HG03159 (cell line): ENCODE data around the gene ZDHHC1.

Experiments used
- ATAC-seq: cut with Tn5 transposase; IDR thresholded peaks from one replicate; pipeline ENCODE4 v1.9.1; 2021; ENCODE audit warnings: mild to moderate bottlenecking, moderate library complexity; ENCODE audit not compliant: unreplicated experiment

Gene ZDHHC1

GRCh38 chr16:67415872-67416793, at the start of gene ZDHHC1:
Gene ZDHHC1, minus strand, starts transcription at chr16:67416477. Its CDS starts 8,702 bp downstream, at chr16:67407775.
- peak; percentile 68 for ATAC-seq

DNA sequence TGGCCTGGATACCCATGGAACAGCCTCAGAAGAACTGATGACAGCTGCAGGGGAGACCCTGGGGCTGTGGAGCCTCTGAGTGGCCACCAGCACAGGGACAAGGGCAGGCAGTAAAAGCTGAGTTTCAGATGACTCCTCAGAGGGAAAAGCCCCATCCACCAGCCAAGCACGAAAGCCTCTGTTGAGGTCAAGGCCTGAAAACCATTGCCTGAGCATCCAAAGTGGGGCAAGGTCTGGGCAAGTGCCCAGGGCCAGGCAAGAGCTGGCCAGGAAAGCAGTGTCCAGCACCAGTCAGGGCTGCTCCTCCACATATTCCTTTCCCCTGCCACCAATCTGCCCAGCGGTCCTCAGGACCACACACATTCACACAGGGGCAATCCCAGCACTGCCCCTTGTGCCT, 48.3 kb upstream of the ZDHHC1 start:
- ATAC-seq, result no peak

- no peak for ATAC-seq
Observed at GRCh38 chr16:67463691-67464090, 47.4 kb upstream of the ZDHHC1 start.

- no peak for ATAC-seq
Observed at GRCh38 chr16:67463059-67463458, 46.8 kb upstream of the ZDHHC1 start.

DNA sequence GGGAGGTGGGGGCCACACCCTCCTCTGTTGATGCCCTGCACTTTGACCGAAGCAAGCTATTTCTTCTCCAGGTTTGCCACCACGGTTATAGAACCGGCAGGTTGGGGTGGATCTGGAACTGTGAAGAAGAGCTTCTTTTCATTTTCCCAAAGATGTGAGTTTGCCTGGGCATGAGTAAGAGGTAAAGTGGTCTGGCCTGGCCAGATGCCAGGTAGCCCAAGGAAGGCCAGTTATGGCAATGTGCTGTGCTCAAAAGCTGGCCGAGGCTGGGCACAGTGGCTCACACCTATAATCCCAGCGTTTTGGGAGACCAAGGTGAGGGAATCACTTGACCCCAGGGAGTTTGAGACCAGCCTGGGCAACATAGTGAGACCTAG, 46.0 kb upstream of the ZDHHC1 start:
- ATAC-seq, result no peak

DNA sequence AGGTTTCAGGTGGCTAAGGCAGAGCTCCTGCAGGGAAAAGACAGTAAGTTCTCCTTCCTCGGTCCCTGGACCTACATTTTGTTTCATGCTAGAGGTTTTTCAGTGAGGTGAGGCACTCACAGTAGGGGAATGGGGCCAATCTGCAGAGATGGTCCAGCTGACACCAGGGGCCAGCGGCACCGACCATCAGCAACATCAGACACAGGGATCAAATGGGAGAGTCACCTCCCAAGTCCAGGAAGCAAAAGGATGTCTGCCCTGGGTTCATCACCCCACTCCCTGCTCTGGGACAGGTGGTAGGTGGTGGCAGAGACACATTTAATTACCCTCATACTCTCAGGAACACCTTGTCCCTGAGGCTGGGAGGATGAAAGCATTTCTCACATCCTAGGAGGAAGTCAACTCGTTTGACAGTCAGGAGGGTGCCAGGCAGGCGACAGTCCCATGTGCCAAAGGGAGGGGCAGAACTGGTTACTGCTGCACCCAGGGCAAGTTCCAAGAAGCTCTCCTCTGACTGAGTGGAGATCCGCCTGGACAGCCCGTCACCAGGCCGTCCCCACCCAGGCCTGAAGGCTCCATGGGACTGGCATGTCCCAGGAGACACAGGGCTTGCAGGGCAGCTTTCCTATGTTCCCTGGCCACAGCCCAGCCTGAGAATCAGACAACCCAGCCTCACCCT, 45.5 kb upstream of the ZDHHC1 start:
- ATAC-seq, result no peak

- ATAC-seq, result no peak
Observed at GRCh38 chr16:67460961-67461360, 44.7 kb upstream of the ZDHHC1 start.

- no peak for ATAC-seq
Observed at GRCh38 chr16:67460168-67460567, 43.9 kb upstream of the ZDHHC1 start.

DNA sequence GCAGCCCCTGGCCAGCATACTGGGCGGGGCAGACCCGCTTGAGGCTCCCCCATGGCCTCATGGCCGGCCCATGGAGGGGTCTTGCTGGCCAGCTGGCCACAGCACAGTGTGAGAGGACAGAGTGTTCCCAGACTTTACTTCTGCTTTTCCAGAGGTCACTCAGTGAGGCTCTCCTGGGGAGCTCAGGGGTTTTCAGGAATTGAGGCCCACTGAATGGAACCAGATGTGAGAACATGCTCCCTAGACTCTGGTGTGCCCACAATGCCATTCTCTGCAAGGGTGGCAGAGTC, 43.5 kb upstream of the ZDHHC1 start:
- no peak for ATAC-seq

DNA sequence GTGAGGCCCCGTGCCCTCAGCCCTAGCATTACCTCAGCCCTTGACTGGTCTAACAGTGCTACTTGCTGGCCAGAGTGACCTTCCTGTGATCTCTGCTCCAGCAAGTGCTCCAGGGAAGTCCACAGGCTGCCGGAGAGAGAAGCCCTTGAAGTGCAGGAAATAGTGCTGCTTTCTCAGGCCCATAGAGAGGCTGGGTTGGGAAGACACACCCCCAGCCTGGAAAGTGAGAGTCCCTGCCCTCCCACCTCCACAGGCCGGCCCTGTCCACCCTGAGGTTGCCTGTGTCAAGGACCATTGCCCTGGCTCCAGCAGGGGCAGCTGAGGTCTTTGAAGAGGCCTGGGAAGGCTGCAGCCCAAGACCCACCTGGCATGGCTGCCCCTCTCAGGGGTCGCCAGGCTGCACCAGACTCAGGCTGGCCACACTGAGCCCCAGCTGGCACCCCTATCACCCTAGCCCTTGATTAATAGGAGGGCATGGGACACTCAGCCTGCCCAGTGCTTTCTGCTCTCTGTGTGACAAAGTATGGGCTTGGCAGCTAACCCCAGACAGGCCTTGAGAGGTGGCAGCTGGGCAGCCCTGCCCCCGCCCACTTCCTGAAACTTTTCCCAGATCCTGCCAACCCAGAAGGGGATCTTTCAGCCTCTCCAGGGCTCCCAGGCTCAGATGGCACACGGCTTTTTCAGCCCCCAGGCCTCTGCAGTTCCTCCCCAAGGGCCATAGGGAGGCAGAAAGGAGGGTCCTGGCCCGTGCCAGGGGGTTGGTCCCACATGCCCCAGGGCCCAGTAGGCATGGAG, 43.0 kb upstream of the ZDHHC1 start:
- ATAC-seq, result no peak

DNA sequence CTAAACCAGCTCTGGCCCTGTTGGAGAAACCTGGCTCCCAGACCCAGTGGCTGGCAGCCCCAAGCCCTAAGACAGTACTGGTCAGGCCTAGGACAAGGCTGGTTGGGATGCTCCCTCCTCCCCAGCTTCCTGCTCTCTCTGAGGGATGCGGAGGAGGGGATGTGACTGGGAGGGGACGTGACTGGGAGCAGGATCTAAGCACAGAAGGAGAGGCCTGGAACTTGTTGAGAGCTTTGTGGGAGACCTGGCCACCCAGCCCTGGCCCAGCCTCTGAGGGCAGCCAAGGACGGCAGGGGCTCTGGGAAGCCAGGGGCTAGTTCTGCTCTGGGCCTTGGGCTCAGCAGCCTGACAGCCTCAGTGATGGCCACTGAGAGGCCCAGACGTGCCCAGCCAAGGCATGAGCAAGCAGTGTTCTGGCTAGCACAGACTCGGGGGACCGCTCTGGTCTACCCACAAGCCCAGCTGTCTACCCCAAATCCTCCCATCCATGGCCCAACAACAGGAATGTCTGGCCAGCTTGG, 41.9 kb upstream of the ZDHHC1 start:
- no peak for ATAC-seq

- ATAC-seq, result no peak
Observed at GRCh38 chr16:67457611-67458010, 41.3 kb upstream of the ZDHHC1 start.

DNA sequence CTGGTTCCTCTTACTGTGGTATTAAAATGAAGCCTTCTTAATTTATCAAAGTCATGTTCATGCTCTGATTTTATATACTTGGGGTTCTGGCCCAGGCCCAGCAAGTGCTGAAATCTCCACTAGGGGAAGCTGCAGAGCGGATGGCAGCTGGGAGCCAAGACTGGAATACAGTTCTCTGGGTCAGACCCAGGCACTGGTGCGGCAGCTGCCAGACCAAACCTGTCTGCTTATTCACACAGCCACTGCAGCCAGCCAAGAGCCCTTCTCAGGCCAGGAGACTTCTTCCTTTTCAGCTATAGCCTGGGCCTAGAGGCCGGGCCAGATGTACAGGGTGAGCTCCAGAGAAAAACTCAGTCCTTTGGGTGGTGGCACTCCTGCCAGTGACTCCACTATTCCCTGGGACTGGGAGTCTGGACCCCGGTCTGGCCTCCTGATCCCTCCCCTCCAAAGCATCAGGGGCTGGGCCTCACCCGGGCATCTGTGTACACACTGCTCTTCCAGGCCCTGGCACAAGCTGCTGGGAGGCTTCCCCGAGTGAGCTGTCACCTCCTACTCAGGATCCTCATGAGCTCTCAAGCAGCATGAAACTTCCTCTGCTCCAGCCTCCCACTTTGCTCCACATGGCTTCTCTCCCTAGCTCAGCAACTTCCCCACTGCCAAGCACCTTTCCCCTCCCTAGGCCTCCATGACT, 40.3 kb upstream of the ZDHHC1 start:
- no peak for ATAC-seq

DNA sequence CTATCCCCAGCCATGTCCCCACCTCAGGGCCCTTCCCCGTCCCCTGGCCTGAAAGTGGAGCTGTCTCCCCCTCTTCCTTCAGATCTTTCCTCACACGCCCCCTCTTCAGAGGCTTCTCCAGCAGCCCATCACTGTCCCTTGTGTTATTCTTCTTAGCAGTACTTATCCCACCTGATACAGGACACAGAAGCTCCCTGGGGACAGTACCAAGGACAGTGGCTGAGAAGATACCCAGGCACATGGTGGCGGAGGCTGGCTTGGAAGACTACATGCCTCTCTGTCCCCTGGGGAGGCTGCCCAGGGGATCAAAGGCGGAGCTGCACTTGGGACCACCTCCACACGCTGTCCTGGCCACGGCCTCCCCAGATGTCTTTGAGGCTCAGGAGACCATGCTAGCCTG, 38.6 kb upstream of the ZDHHC1 start:
- ATAC-seq, result no peak

DNA sequence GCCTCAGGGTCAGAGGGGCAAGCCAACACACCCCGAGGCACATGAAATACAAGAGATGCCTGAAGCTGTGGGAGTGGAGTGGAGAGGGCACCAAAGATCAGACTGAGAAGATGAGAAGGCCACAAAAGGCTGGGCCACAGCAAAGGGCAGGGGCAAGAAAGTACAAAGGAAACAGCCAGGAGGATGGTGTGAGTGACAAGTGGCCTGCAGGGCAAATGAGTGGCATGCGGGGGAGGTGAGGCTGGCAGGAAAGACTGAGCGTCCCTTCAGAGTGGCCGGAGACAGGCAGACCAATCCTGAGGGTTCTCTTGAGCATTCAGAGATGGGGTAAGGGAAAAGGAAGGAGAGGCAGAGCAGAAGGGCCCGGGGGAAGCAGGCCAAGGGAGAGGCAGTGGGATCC, 37.8 kb upstream of the ZDHHC1 start:
- no peak for ATAC-seq

DNA sequence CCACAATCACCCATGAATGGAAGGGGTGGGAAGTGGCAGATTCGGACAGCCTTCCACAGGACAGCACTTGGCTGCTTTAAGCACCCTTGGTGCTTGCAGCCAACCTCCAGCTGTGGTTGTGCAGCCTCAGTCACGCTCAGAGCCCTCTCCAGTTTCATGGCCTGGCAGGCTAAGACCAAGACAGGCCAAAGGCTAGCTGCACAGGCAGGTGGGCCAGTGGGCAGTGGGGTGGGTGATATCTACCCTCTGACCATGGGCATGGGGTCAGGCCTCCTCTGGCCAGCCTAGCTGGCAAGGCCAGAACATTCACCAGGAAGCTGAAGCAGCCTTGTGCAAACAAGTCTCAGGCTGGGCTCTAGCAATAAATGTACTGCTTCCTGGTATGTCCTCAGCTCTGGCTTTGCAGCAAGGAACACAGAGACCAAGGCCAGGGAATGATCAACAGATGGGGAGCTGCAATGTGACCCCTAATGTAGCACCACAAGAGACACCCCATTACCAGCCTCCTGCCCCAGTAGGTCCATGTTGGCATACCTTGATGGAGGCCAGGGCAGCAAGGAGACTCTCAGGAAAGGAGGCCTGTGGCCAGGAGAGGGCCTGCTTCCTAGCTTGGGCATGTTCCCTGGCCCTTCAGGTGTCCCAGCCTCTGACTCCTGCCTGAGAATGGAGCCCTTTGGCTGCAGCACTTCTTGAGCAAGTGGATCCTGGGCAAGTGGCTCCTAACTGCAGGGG, 35.6 kb upstream of the ZDHHC1 start:
- no peak for ATAC-seq

- ATAC-seq, result no peak
Observed at GRCh38 chr16:67451061-67451703, 34.9 kb upstream of the ZDHHC1 start.

- ATAC-seq, result no peak
Observed at GRCh38 chr16:67449739-67450138, 33.5 kb upstream of the ZDHHC1 start.

DNA sequence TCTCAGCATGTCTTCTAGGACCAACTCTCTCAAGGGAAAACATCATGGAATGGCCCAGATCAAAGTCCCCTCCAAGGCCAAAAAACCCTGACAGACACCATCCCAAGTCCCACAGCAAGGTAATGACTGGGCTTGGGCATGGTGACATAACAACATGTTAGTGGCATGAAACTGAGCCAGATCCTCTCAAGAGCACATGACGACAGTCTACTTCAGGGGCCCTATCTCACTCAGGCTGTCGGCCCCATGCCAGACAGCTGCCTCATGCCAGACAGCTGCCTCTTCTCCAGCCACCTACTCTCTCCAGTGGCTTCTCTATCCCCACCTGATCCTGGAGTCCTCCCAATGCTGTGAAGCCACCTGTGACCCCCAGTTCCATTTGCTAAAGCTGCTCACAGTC, 33.1 kb upstream of the ZDHHC1 start:
- no peak for ATAC-seq

DNA sequence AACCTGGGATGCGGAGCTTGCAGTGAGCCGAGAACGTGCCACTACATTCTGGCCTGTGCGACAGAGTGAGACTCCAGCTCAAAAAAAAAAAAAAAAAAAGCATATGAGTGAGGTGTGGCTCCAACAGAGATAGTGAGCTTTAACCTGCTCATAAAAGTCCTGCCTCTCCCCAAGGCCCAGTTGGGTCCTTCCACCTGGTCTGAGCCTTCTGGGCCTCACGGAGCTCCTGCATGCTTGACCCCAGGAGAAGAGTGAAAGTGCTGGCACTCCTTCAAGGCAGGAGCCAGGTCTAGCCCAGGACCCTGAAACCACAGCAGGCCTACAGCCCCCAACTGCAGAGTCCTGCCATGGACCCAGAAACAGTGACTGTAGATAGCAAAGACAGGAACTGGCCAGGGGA, 32.3 kb upstream of the ZDHHC1 start:
- no peak for ATAC-seq
